Epidermal melanocyte (primary cell): ENCODE data around the gene SPATA3.
A peak's percentile ranks its signal among the peaks of the same experiment; 100 is the strongest.
"Not testable (repeated sequence)": the region's sequence is repeated elsewhere in the genome, so short reads cannot be mapped to it uniquely, and the experiment has no call there.

Experiments used
- DNase-seq: peaks from one replicate; pipeline ENCODE4 v3.0.0; 2011; ENCODE audit warnings: low spot score; ENCODE audit not compliant: insufficient read length

SPATA3 gene

GRCh38 chr2:230991598-230991997, 4.3 kb upstream of the SPATA3 start:
- peak; percentile 13 for DNase-seq

DNA sequence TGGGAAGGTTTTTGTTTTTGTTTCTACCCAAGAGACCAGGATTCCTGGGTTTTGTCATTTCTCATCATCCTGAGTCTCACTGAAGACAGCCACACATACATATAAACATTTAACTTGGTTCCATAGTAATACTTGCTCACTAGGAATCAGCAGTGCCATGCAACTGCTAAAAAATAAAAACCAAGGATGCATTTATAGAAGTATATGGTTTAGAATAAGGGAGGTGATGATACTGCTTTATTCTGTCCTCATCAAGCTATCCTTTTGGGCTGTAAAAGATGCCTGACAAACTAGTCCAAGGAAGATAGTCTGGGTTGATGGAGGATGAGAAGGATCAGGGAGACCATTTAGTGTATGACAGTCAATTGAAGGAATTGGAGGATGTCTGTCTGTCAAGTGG, 740 bp downstream of the SPATA3 start:
- no peak for DNase-seq

GRCh38 chr2:230998882-230999281, 3.0 kb downstream of the SPATA3 start:
- DNase-seq: no peak

- no peak for DNase-seq
Measured at GRCh38 chr2:230999477-230999876, 3.6 kb downstream of the SPATA3 start.

- DNase-seq: no peak
Measured at GRCh38 chr2:231000211-231000904, 4.4 kb downstream of the SPATA3 start.

GRCh38 chr2:231001036-231001435, 5.1 kb downstream of the SPATA3 start:
- no peak for DNase-seq

GRCh38 chr2:231001921-231002320, 6.0 kb downstream of the SPATA3 start:
- DNase-seq: no peak

- DNase-seq: no peak
Measured at GRCh38 chr2:231002641-231003040, 6.7 kb downstream of the SPATA3 start.

DNA sequence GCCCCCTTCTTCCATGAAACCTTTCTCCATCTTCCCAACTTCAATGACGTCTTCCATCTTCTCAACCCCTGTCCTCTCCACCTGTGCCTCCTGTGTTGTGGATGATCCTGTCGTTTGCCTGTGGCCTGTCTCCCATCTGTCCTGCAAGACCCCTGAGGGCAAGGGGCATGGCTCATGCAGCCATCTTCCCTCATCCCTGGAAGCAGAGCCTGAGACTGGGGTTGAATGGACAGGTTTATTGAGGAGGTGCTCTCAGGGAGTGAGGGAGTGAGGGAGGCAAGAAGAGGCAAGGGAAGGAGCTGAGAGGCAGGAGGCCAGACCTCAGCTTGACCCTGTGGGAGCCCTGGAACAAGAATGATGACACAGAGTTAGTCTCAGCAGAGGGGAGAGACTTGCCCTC, 7.3 kb downstream of the SPATA3 start:
- no peak for DNase-seq

GRCh38 chr2:231004930-231005329, 9.0 kb downstream of the SPATA3 start:
- DNase-seq: not testable (repeated sequence)

- no peak for DNase-seq
Measured at GRCh38 chr2:231007286-231008098, 11.6 kb downstream of the SPATA3 start.

DNA sequence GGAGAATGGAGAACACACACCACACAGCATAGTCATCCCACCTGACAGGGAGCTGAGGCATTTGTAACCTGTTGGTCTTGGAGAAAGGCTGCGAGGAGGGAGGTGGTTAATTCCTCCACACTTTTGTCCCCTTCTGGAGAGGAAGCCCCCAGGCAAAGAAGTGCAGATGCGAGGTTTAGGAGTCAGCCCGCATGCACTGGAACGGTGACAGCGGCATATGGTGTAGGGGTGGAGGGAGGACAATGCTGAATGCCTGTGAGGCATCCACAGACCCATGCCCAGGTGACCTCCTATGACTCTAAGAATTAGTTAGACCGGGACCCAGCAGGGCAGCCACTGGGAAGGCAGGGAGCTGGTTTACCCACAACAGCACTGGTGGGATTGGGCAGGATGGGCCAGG, 12.2 kb downstream of the SPATA3 start:
- no peak for DNase-seq

DNA sequence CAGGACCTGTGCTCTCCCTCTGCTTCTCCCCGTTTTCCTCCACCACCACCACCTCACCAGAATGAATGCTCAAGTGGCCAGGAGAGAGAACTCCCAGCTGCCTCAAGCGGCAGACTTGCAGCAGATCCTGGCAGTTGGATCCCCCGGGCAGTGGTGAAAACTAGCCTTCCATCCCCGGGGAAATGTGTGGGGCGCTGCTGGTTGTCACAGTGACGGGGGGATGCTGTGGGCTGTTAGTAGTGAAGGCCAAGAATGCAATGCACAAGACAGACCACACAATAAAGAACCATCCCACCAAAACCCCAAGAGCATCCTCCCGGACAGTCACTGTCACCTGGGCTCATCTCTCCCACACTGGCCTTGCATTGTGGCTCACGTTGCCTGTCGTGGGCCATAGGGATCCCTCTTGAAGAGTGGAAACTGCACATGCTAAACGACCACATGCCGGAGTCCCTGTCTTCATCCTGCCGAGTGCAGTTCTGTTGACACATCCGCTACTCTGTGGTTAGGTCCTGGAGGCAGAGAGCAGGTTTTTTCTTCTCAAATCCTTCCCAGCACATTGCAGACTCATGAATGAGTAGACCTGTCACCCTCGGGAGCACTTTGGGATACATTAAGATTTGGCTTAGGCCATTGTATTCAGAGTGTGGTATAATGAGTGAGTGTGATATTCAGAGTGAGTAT, 13.5 kb downstream of the SPATA3 start:
- DNase-seq: no peak

DNA sequence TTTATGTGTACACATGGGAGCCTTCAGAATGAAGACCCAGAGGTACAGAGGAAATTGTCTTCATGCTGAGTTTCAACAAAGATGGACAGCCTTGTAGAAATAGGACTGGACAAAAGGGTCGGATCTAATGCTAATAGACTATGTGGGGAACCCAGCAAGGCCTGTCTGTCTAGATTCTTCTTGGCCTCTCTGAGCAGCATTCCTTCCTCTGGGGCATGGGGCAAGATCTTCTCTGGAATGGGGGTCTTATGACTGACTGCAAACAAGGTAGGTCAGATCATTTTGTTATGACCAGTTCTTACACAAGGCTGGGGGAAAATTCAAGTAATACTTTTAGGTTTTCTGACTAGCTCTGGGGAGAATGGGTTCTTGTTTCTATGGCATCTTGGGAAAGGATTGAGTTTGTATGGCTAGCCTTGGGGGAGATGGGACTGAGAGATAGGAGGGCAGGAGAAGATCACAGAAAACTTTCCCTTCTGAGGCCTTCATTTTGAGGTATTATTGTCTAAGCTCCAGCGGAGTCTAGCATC, 14.3 kb downstream of the SPATA3 start:
- no peak for DNase-seq

GRCh38 chr2:231011526-231011925, 15.6 kb downstream of the SPATA3 start:
- no peak for DNase-seq

DNA sequence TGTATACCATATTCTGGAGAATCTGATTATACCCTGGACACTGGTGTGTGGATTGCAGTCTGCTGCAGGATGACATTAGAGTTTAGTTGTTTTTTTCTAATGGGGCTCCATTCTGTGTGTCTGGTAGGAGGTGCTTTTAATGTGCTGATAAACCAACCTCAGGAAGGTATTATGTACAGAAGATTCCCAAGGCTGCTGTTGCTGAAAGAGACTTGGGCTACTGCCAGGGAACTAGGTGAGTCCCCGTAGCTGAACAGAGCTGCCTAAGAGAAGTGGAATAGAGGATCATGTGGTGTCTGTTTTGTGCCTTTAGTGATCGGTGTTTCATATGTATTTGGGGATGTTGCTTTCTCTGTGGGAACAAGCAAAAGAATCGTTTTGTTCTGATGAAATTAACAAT, 16.5 kb downstream of the SPATA3 start:
- DNase-seq: no peak

DNA sequence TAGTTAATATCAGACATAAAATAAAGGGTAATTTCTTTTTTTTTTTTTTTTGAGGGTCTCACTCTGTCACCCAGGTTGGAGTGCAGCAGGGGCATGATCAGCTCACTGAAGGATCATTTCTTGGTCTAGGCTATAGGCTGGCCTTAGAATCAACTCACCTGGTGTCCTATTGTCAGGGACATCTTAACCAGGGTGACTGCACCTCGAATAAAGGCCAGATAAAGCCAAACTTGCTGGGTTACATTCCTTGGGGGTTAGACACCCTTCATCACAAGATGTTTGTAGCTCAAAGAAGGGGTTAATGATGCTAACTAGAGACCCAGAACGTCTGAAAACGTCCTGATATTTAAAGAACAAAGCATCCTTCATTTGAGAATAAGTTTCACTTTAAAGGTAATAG, 17.9 kb downstream of the SPATA3 start:
- no peak for DNase-seq

- no peak for DNase-seq
Measured at GRCh38 chr2:231015478-231015877, 19.6 kb downstream of the SPATA3 start.

- no peak for DNase-seq
Measured at GRCh38 chr2:231015926-231016325, 20.0 kb downstream of the SPATA3 start.

DNA sequence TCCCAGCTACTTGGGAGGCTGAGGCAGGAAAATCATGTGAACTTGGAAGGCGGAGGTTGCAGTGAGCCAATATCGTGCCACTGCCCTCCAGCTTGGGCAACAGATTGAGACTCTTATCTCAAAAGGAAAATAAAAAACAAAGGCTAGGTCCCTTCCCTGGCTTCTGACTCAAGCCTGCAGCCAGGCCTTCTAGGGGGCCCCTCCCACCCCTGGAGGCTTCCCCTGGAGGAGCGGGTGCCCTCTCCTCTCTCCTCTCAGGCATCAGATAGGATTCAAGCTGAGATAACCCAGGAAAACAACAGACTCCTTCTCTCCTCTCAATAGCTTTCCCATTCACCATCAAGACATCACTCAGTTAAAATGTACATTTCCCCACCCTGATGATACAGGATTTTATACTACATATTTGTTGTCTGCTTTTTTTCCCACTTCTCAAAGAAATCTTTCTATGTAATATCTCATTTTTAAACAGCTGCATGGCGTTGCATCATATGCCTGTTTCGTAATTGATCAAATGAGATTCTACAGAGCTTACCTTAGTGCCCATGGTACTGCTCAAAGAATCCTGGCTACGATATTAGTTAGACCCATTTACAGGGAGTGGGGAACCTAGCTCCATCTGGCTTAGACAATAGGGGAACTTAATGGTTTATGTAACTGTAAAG, 20.8 kb downstream of the SPATA3 start:
- DNase-seq: no peak

- no peak for DNase-seq
Measured at GRCh38 chr2:231017231-231017598, 21.3 kb downstream of the SPATA3 start.

DNA sequence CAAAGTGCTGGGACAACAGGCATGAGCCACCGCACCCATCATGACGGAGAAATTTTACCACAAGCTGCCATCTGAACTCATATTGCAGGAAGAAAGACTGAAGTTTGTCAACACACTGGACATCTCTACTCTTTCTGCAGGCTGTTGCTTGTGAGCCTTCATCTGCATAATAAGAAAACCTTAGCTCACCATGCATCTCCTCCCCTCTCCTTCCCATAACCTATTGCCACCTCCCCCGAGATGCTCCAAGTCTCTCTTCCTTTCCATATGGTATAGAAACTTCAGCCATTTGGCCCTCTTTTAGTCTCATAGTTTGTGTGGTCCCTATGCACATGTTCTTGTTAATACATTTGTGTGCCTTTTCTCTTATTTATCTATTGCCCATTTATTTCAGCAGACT, 22.3 kb downstream of the SPATA3 start:
- DNase-seq: no peak
